Gastroesophageal sphincter (tissue), 4 donors: ENCODE measurements around the gene MFSD11. TPM values are rescaled to one million over a fixed set of nuclear protein-coding genes. Genes with fewer than 3 reads are reported as not detected.
A peak's percentile ranks its signal among the peaks of the same experiment; 100 is the strongest.
"Not testable (repeated sequence)": the region's sequence is repeated elsewhere in the genome, so short reads cannot be mapped to it uniquely, and the experiment has no call there.

Experiments used
- ATAC-seq: fragments of 150-250 bp; one replicate; pipeline ENCODE4 v1.9.1; 2016; ENCODE audit warnings: mild to moderate bottlenecking, moderate library complexity
- H3K27ac ChIP-seq, 4 donors: fragments of 200-600 bp; sonication (generic) in 3 of 4; 1 replicate in 3 of 4; 2 replicates in 1 of 4; pipeline ENCODE4 v1.5.1; 2016 to 2019
- H3K27me3 ChIP-seq: fragments of 200-600 bp; sonication (generic); one replicate; pipeline ENCODE4 v1.5.1; 2019
- H3K36me3 ChIP-seq, 2 donors: fragments of 200-600 bp; sonication (generic); one replicate each; pipeline ENCODE4 v1.5.1; 2019; ENCODE audit warnings: control low read depth in 1 of 2
- H3K4me1 ChIP-seq, 3 donors: fragments of 200-600 bp; sonication (generic); 1 replicate in 2 of 3; 2 replicates in 1 of 3; pipeline ENCODE4 v1.5.1; 2016 to 2019; ENCODE audit warnings: control low read depth in 2 of 3
- H3K4me3 ChIP-seq, 2 donors: fragments of 200-600 bp; sonication (generic); one replicate each; pipeline ENCODE4 v1.5.1; 2019; ENCODE audit warnings: mild to moderate bottlenecking in 1 of 2, moderate library complexity in 1 of 2
- H3K9me3 ChIP-seq, 3 donors: fragments of 200-600 bp; sonication (generic); one replicate each; pipeline ENCODE4 v1.5.1; 2017 to 2019; ENCODE audit warnings: control low read depth in 2 of 3
- EP300 ChIP-seq: sonication (generic); formaldehyde crosslinking; IDR thresholded peaks from one replicate; pipeline ENCODE4 v1.6.1; 2017; ENCODE audit warnings: antibody characterized with exemption, mild to moderate bottlenecking
- POLR2A ChIP-seq, 2 donors: fragments of 450-650 bp; IDR thresholded peaks; one replicate each; pipeline ENCODE4 v1.6.1; 2017; ENCODE audit warnings: antibody characterized with exemption in 2 of 2, mild to moderate bottlenecking in 2 of 2, moderate library complexity in 1 of 2
- POLR2AphosphoS5 ChIP-seq: sonication (generic); formaldehyde crosslinking; IDR thresholded peaks from one replicate; pipeline ENCODE4 v1.6.1; 2017; ENCODE audit warnings: antibody characterized with exemption
- WGBS, 2 donors: methylation state at CpG; one replicate each; pipeline ENCODE4 v1.1.5; 2018; ENCODE audit warnings: low coverage in 1 of 2; 5-methylcytosine and 5-hydroxymethylcytosine counted together
- total RNA-seq, 4 donors: library from RNA; depleted of rRNA; stranded (reverse); fragments of >200 nt; gene quantifications; one replicate each; pipeline ENCODE4 v1.1.0, GENCODE V29; 2016
- TF ChIP-seq, protein P1 (sequence below), 4 experiments: fragments of 200-600 bp in 2 of 4; fragments of 450-650 bp in 2 of 4; sonication (generic) in 1 of 4; IDR thresholded peaks; one replicate each; pipeline ENCODE4 v1.5.1; 2017 to 2019; ENCODE audit warnings: antibody characterized with exemption in 4 of 4, mild to moderate bottlenecking in 2 of 4, moderate library complexity in 2 of 4

Gene MFSD11
- total RNA-seq, 4 donors from 2014 or later, result 18.4 to 27.8 (median 20.9) TPM

DNA sequence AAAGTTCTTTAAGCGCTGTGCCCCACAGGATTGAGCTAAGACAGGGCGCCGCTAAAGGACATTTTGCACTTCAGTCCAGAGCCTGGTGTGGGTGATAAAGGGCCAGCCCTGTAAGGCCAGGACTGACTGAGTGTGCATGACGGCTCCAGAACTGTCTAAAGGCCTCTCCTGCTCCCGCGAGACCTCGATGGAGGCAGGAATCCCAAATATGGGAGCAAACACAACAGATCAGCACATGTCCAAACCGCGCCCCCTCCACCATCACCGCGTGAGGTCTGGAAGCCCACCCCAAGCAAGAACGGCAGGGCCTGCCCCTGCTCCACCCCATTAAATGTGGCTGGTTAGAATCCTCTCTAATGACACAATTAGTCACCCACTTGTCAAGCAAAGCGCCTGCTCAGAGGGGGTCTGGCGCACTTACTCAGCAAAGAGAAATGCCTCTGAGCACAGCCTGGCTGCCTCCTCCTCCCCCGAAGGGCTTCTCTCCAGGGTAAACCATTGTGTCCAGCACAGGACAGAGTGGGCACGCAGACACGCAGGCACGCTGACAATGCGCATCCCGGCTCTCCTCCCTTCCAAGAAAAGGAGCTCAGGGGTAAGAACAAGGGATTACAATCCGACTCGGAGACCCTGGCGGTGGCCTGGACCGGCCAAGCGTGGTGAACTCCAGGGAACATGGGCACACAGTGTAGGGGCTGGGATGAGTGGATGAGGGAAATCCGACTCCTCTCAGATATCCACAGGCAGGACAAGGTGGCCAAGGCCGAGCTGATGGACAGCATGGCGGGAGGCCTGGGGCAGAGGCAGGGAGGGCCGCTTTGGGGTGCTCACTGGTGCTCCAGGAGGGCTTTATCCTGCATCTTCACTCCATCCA lies 28.6 kb upstream of the MFSD11 start:
- H3K27ac ChIP-seq, result peak overlapping the region; percentile 95 to 98 (median 96)
- ATAC-seq, result peak; percentile 87
- TF ChIP-seq, protein P1, sequence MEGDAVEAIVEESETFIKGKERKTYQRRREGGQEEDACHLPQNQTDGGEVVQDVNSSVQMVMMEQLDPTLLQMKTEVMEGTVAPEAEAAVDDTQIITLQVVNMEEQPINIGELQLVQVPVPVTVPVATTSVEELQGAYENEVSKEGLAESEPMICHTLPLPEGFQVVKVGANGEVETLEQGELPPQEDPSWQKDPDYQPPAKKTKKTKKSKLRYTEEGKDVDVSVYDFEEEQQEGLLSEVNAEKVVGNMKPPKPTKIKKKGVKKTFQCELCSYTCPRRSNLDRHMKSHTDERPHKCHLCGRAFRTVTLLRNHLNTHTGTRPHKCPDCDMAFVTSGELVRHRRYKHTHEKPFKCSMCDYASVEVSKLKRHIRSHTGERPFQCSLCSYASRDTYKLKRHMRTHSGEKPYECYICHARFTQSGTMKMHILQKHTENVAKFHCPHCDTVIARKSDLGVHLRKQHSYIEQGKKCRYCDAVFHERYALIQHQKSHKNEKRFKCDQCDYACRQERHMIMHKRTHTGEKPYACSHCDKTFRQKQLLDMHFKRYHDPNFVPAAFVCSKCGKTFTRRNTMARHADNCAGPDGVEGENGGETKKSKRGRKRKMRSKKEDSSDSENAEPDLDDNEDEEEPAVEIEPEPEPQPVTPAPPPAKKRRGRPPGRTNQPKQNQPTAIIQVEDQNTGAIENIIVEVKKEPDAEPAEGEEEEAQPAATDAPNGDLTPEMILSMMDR (IDR thresholded peaks at IDR 0.05), result peak in 1 of 4 experiments; percentile 8
- TF ChIP-seq POLR2A (IDR thresholded peaks at IDR 0.05) (peak; percentile 64 to 85), EP300 (no peak), POLR2AphosphoS5 (peak; percentile 94)
- H3K27me3 ChIP-seq, result no peaks in the 10 kb centered on the region
- WGBS, 2 donors, result 8 to 40% methylated on average over 3 to 9 of the region's 29 CpGs
- peaks cover 6 to 82% (median 29%) of the 10 kb centered on the region in 3 donors for H3K4me1 ChIP-seq
- peak overlapping the region; percentile 73 for H3K4me3 ChIP-seq
- H3K36me3 ChIP-seq, result peaks cover 0 to 19% of the 10 kb centered on the region in 2 donors
- H3K9me3 ChIP-seq, result no peaks in the 10 kb centered on the region

DNA sequence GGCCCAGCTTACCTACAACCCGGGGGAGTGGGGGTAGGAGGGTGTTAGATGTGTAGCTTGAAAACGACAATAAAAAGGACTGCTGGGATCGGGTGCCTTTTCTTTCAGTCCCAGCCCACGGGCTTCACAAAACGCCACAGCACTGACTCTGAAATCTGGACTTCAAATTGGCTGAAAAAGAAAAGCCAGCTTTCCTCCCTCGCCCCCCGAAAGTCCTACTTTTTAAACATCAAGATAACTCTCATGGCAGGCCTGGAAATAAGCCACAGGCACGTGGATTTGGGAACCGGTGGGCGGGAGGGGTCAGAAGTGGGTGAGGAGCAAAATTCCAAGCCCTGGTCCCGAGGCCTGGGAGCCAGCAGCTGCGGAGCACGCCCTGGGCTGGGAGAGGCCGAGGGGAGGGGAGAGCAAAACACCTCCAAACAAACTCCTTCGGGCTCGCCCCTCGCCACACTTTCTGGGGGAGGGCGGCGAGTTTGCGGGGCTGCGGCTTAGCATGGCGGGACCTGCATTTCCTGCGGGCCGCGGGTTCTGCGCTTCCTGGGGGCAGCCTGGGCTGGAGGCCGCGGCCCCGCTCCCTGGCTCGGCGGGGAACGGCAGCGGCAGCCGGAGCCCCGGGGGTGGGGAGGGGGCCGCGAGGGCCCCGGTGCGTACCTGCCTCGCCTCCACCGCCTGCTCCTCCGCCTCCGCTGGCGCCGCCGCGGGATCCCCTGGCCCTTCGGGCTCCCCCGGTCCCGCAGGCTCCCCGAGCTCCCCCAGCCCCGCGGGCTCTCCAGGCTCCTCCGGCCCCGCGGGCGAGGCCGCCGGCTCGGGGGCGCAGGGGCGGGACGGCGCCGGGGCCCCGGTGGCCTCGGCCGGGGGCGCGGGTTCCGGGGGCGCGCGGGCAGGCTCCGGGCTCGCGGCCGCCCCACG lies 27.7 kb upstream of the MFSD11 start:
- H3K4me1 ChIP-seq, result peaks cover 6 to 82% (median 37%) of the 10 kb centered on the region in 3 donors

DNA sequence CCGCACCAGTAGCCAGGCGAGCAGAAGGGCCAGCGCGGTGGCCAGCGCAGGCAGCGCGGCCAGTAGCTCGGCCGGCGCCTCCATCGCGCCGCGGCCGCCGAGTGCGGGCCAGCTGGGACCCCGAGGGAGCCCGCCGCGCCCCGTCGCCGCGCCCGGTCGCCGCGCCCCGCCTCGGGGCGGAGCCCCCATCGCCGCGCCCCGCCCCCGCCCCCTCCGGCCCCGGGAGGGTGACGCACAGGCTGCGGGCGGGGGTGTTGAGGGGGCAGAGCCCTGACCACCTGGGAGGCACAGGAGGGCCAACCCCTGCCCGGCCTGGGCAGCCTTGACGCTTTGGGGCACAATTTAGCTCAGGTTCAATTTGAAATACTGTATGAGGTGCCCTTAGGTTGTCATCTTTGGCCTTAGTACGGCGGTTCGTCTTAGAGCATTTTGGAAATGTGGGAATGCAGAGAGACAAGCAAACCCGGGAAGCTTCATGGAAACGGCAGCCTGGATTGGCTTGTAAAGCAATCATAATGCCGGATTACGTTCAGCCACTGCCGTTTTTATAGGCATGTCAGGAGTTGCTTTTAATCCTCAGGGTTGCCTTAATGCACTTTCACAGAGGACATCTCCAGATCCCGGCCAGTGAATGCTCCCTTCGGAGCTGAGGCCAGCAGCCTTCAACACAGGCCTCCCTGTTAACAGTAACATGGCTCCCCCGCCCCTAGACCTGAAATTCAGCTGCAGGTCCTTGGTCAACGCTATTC lies 26.9 kb upstream of the MFSD11 start, which contains the start of gene MXRA7:
TSS of gene MXRA7 (minus strand) at position 103 of the 749 bp plus-strand sequence. CDS start at position 84, 19 bp downstream.
- Histone ChIP-seq H3K4me1 (peaks cover 6 to 82% (median 39%) of the 10 kb centered on the region in 3 donors), H3K27ac (peak within 1 kb of the TSS; percentile 95 to 98 (median 96)), H3K9me3 (no peaks in the 10 kb centered on the region), H3K36me3 (peaks cover 0 to 32% of the 10 kb centered on the region in 2 donors), H3K4me3 (peak within 1 kb of the TSS; percentile 73), H3K27me3 (no peaks in the 10 kb centered on the region)
- 19% methylated on average over 5 of the region's 56 CpGs; no CpG with 5 or more reads in 1 of the 2 donors for WGBS, 2 donors
- TF ChIP-seq POLR2AphosphoS5, result peak; percentile 57
- no peak for TF ChIP-seq EP300
- ATAC-seq, result peak; percentile 70

More for the DNA sequence above, 27.7 kb upstream of the MFSD11 start:
- Histone ChIP-seq H3K27ac (peak overlapping the region; percentile 95 to 98 (median 96)), H3K36me3 (peaks cover 0 to 24% of the 10 kb centered on the region in 2 donors), H3K4me3 (peak overlapping the region; percentile 73)
- TF ChIP-seq POLR2AphosphoS5 (peak; percentile 29), POLR2A (IDR thresholded peaks at IDR 0.05) (peak in 1 of 2 donors; percentile 10)
- ATAC-seq, H3K9me3 ChIP-seq, H3K27me3 ChIP-seq: not testable (repeated sequence)
- WGBS, 2 donors, result 4% methylated on average over 5 of the region's 79 CpGs; no CpG with 5 or more reads in 1 of the 2 donors

DNA sequence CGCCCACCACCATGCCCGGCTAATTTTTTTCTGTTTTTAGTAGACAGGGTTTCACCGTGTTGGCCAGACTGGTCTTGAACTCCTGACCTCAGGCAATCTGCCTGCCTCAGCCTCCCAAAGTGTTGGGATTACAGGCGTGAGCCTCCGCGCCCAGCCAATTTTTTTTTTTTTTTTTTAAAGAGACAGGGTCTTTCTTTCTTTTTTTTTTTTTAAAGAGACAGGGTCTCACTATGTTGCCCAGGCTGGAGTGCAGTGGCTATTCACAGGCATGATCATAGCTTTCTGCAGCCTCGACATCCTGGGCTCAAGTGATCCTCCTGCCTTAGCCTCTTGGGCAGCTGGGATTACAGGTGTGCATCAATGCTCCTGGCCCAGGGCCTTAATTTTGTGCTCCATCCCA lies 25.6 kb upstream of the MFSD11 start:
- peaks cover 10 to 82% (median 37%) of the 10 kb centered on the region in 3 donors for H3K4me1 ChIP-seq
- H3K36me3 ChIP-seq, result peaks cover 0 to 45% of the 10 kb centered on the region in 2 donors
- not testable (repeated sequence) for H3K4me3 ChIP-seq, ATAC-seq, H3K27me3 ChIP-seq, H3K9me3 ChIP-seq
- H3K27ac ChIP-seq, result peak overlapping the region in 3 of 4 donors; percentile 85 to 96 (median 95)
- 60 to 80% methylated on average over 1 to 7 of the region's 7 CpGs for WGBS, 2 donors

DNA sequence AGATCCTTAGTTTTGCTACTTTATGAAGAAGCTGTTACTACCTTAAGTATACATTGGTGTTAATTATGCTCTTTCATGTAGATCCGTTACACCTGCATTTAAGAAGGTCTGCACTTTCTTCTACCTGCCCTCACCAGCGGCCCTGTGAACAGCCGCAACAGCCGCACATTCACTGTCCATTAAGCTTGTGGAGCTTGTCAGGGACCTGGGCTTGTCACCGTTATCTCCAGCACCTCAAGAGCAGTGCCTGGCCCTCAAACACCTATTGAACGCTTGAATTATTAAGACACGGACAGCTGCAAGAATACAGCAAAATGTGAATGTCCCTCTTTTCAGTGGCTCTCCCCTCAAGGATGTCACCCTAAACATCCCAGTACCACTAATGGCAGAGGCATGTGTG lies 24.2 kb upstream of the MFSD11 start:
- no peak overlapping the region for H3K4me3 ChIP-seq
- TF ChIP-seq, protein P1 (IDR thresholded peaks at IDR 0.05), result no peak
- TF ChIP-seq POLR2A (IDR thresholded peaks at IDR 0.05), result no peak
- TF ChIP-seq EP300, result no peak
- no peak for TF ChIP-seq POLR2AphosphoS5
- H3K4me1 ChIP-seq, result peaks cover 10 to 70% (median 24%) of the 10 kb centered on the region in 3 donors
- peak overlapping the region in 2 of 4 donors; percentile 70 to 85 for H3K27ac ChIP-seq
- H3K27me3 ChIP-seq, result no peaks in the 10 kb centered on the region
- ATAC-seq, result no peak
- peaks cover 0 to 59% of the 10 kb centered on the region in 2 donors for H3K36me3 ChIP-seq
- 73 to 86% methylated on average over 5 of the region's 7 CpGs for WGBS, 2 donors
- H3K9me3 ChIP-seq, result no peaks in the 10 kb centered on the region
